H1 (cell line): ENCODE data around the gene RPS6KC1.

Experiments
- ASH2L ChIP-seq: fragments of 200-600, 300-600 bp; sonication (generic); IDR thresholded peaks from one replicate; pipeline ENCODE4 v1.7.1; 2017; ENCODE audit warnings: low read length
- CEBPB ChIP-seq: IDR thresholded peaks from 2 replicates; pipeline ENCODE4 v1.6.1; 2012; ENCODE audit warnings: low read depth, low read length
- CTCF ChIP-seq, 3 experiments: IDR thresholded peaks; 1 replicate in 2 of 3; 2 replicates in 1 of 3; pipeline versions ENCODE4 v1.5.1 to v1.6.1; 2011; ENCODE audit warnings: low read length in 3 of 3, mild to moderate bottlenecking in 3 of 3, inconsistent platforms in 2 of 3, low read depth in 1 of 3, moderate library complexity in 1 of 3; ENCODE audit not compliant: insufficient read depth in 1 of 3; ENCODE audit errors: control extremely low read depth in 1 of 3
- EP300 ChIP-seq, 2 experiments: IDR thresholded peaks; 1 replicate in 1 of 2; 2 replicates in 1 of 2; pipeline ENCODE4 v1.6.1; 2011 to 2012; ENCODE audit warnings: low read depth in 2 of 2, low read length in 2 of 2, mild to moderate bottlenecking in 2 of 2, borderline replicate concordance in 1 of 2, inconsistent platforms in 1 of 2, moderate library complexity in 1 of 2
- HDAC6 ChIP-seq: IDR thresholded peaks from one replicate; pipeline ENCODE4 v1.7.1; 2012; ENCODE audit warnings: low read depth, mild to moderate bottlenecking, inconsistent platforms, low read length, moderate library complexity
- NRF1 ChIP-seq: IDR thresholded peaks from 2 replicates; pipeline ENCODE4 v1.6.1; 2011; ENCODE audit warnings: mild to moderate bottlenecking, low read depth, low read length, improper control_type of control experiment
- POLR2A ChIP-seq, 2 experiments: IDR thresholded peaks; 1 replicate in 1 of 2; 2 replicates in 1 of 2; pipeline ENCODE4 v1.6.1; 2011; ENCODE audit warnings: low read depth in 2 of 2, low read length in 2 of 2, mild to moderate bottlenecking in 2 of 2; ENCODE audit errors: control extremely low read depth in 1 of 2
- SIN3A ChIP-seq, 2 experiments: IDR thresholded peaks in 1 of 2; conservative IDR thresholded peaks in 1 of 2; 2 replicates each; pipeline ENCODE4 v1.6.1; 2011 to 2012; ENCODE audit warnings: low read length in 2 of 2, improper control_type of control experiment in 1 of 2, low read depth in 1 of 2, mild to moderate bottlenecking in 1 of 2
- SUZ12 ChIP-seq: fragments of 200-600 bp; sonication (generic); IDR thresholded peaks from 2 replicates; pipeline ENCODE4 v1.6.1; 2012; ENCODE audit warnings: mild to moderate bottlenecking, inconsistent platforms, low read length, moderate library complexity, mixed read lengths
- TCF12 ChIP-seq: IDR thresholded peaks from 2 replicates; pipeline ENCODE4 v1.6.1; 2011; ENCODE audit warnings: low read depth, mild to moderate bottlenecking, low read length

GRCh38 chr1:213094446-213094845 is 43.4 kb downstream of the RPS6KC1 start:
- TF ChIP-seq SUZ12 = no peak
- TF ChIP-seq CTCF (IDR thresholded peaks at IDR 0.05; ENCODE audit: control extremely low read depth in 1 of 3, insufficient read depth in 1 of 3, low read depth in 1 of 3, low read length in 3 of 3) = no peak
- no peak for TF ChIP-seq CEBPB
- TF ChIP-seq HDAC6 = no peak
- no peak for TF ChIP-seq POLR2A (IDR thresholded peaks at IDR 0.05; ENCODE audit: control extremely low read depth in 1 of 2, low read depth in 2 of 2, low read length in 2 of 2)
- no peak for TF ChIP-seq EP300 (IDR thresholded peaks at IDR 0.05; ENCODE audit: borderline replicate concordance in 1 of 2, low read depth in 2 of 2, low read length in 2 of 2)
- TF ChIP-seq ASH2L = no peak
- TF ChIP-seq NRF1 = no peak
- no peak for TF ChIP-seq SIN3A (conservative IDR thresholded peaks at IDR 0.05 in 1 of 2, IDR thresholded peaks at IDR 0.05 in 1 of 2; ENCODE audit: low read depth in 1 of 2, low read length in 2 of 2)
- no peak for TF ChIP-seq TCF12
